IPS DF 6.9 (cell line): Measurements from ENCODE around the gene ALK.

Experiments used
- DNase-seq: peaks from one replicate; pipeline ENCODE4 v3.0.0-alpha.2; 2013; ENCODE audit warnings: low read depth, low spot score
- H3K27ac ChIP-seq: one replicate; pipeline ENCODE4 v1.5.1; 2013; ENCODE audit warnings: low read length, control low read depth
- H3K27me3 ChIP-seq: 2 replicates; pipeline ENCODE4 v1.6.1; 2013; ENCODE audit warnings: mild to moderate bottlenecking, low read length; ENCODE audit not compliant: control insufficient read depth, insufficient read depth
- H3K36me3 ChIP-seq: 2 replicates; pipeline ENCODE4 v1.6.1; 2013; ENCODE audit warnings: low read length; ENCODE audit not compliant: control insufficient read depth, insufficient read depth
- H3K4me1 ChIP-seq: 2 replicates; pipeline ENCODE4 v1.6.1; 2013; ENCODE audit warnings: low read length; ENCODE audit not compliant: control insufficient read depth, insufficient read depth
- H3K4me3 ChIP-seq: 2 replicates; pipeline ENCODE4 v1.5.1; 2013; ENCODE audit warnings: mild to moderate bottlenecking, low read length
- H3K9me3 ChIP-seq: 2 replicates; pipeline ENCODE4 v1.6.1; 2013; ENCODE audit warnings: low read length, inconsistent platforms; ENCODE audit not compliant: control insufficient read depth, insufficient read depth
- WGBS: extraction: QIAGEN DNeasy Blood & Tissue Kit; methylation state at CpG from one replicate; pipeline ENCODE4 v1.1.7; 2013; ENCODE audit warnings: mixed read lengths, missing lambda C conversion rate; ENCODE audit not compliant: insufficient read length, insufficient coverage; 5-methylcytosine and 5-hydroxymethylcytosine counted together

Gene ALK

GRCh38 chr2:29353403-29353991 is 567.9 kb downstream of the ALK start:
- H3K4me1 ChIP-seq = peaks cover 2% of the 10 kb centered on the region; the same call in 1 of the 2 replicates
- H3K9me3 ChIP-seq = no peaks in the 10 kb centered on the region
- no peak for DNase-seq
- H3K27ac ChIP-seq = no peak overlapping the region
- no peak overlapping the region for H3K4me3 ChIP-seq
- H3K36me3 ChIP-seq = no peaks in the 10 kb centered on the region
- WGBS = no CpG with 5 or more reads among the region's 1 CpG
- H3K27me3 ChIP-seq = no peaks in the 10 kb centered on the region

GRCh38 chr2:29351916-29352591 is 569.3 kb downstream of the ALK start:
- DNase-seq = no peak
- Histone ChIP-seq H3K36me3 (no peaks in the 10 kb centered on the region), H3K27ac (no peak overlapping the region), H3K9me3 (no peaks in the 10 kb centered on the region), H3K4me3 (no peak overlapping the region), H3K27me3 (no peaks in the 10 kb centered on the region), H3K4me1 (peaks cover 2% of the 10 kb centered on the region; the same call in 1 of the 2 replicates)
- WGBS = no CpG with 5 or more reads among the region's 9 CpGs

- H3K27me3 ChIP-seq = no peaks in the 10 kb centered on the region
Measured at GRCh38 chr2:29351248-29351647, 570.1 kb downstream of the ALK start.

GRCh38 chr2:29349316-29350030 is 571.9 kb downstream of the ALK start:
- H3K36me3 ChIP-seq = no peaks in the 10 kb centered on the region
- H3K27me3 ChIP-seq = no peaks in the 10 kb centered on the region
- WGBS = no CpG with 5 or more reads among the region's 5 CpGs
- DNase-seq = no peak
- H3K27ac ChIP-seq = no peak overlapping the region
- no peak overlapping the region for H3K4me3 ChIP-seq
- no peaks in the 10 kb centered on the region for H3K9me3 ChIP-seq
- H3K4me1 ChIP-seq = no peaks in the 10 kb centered on the region; the same call in 1 of the 2 replicates

More at GRCh38 chr2:29351248-29351647, 570.1 kb downstream of the ALK start:
- H3K4me1 ChIP-seq = peaks cover 2% of the 10 kb centered on the region
- no CpG with 5 or more reads among the region's 5 CpGs for whole genome bisulfite sequencing
- no peaks in the 10 kb centered on the region for H3K36me3 ChIP-seq
- H3K4me3 ChIP-seq = no peak overlapping the region
- H3K9me3 ChIP-seq = no peaks in the 10 kb centered on the region
- no peak for DNase-seq
- no peak overlapping the region for H3K27ac ChIP-seq

GRCh38 chr2:29347774-29348461 is 573.5 kb downstream of the ALK start:
- Histone ChIP-seq H3K27ac (no peak overlapping the region), H3K36me3 (no peaks in the 10 kb centered on the region), H3K4me1 (no peaks in the 10 kb centered on the region; the same call in 1 of the 2 replicates), H3K27me3 (no peaks in the 10 kb centered on the region), H3K4me3 (no peak overlapping the region), H3K9me3 (no peaks in the 10 kb centered on the region)
- WGBS = no CpG with 5 or more reads among the region's 5 CpGs
- DNase-seq = no peak

- H3K27me3 ChIP-seq = no peaks in the 10 kb centered on the region
- no peaks in the 10 kb centered on the region for H3K36me3 ChIP-seq
- H3K27ac ChIP-seq = no peak overlapping the region
- H3K4me1 ChIP-seq = no peaks in the 10 kb centered on the region; the same call in 1 of the 2 replicates
- DNase-seq = no peak
- no peaks in the 10 kb centered on the region for H3K9me3 ChIP-seq
- WGBS = no CpG with 5 or more reads among the region's 2 CpGs
- no peak overlapping the region for H3K4me3 ChIP-seq
Measured at GRCh38 chr2:29345236-29345635, 576.1 kb downstream of the ALK start.

GRCh38 chr2:29343830-29344229 is 577.6 kb downstream of the ALK start:
- Histone ChIP-seq H3K27ac (no peak overlapping the region), H3K27me3 (no peaks in the 10 kb centered on the region), H3K4me3 (no peak overlapping the region), H3K4me1 (no peaks in the 10 kb centered on the region; the same call in 1 of the 2 replicates), H3K9me3 (no peaks in the 10 kb centered on the region), H3K36me3 (no peaks in the 10 kb centered on the region)
- no peak for DNase-seq

- Histone ChIP-seq H3K4me3 (no peak overlapping the region), H3K9me3 (no peaks in the 10 kb centered on the region), H3K27ac (no peak overlapping the region), H3K4me1 (no peaks in the 10 kb centered on the region), H3K27me3 (no peaks in the 10 kb centered on the region), H3K36me3 (no peaks in the 10 kb centered on the region)
- DNase-seq = no peak
- 100% methylated on average over 3 of the region's 10 CpGs for WGBS
Measured at GRCh38 chr2:29336341-29337241, 584.8 kb downstream of the ALK start.

GRCh38 chr2:29335396-29335795 is 586.0 kb downstream of the ALK start:
- Histone ChIP-seq H3K27me3 (no peaks in the 10 kb centered on the region), H3K36me3 (no peaks in the 10 kb centered on the region), H3K9me3 (no peaks in the 10 kb centered on the region), H3K4me1 (no peaks in the 10 kb centered on the region), H3K4me3 (no peak overlapping the region), H3K27ac (no peak overlapping the region)
- no CpG with 5 or more reads among the region's 5 CpGs for WGBS
- no peak for DNase-seq
